HEK293 (cell line): ENCODE data around the gene ERP29.

Source experiments
- CTCF ChIA-PET: fragments of 350-600 bp; formaldehyde crosslinking; extraction: SDS; loops from one replicate; lab custom pipeline; 2021; ENCODE audit warnings: antibody characterized with exemption; lab: Yijun Ruan, JAX
- POLR2A ChIA-PET: fragments of 300-600 bp; formaldehyde crosslinking; extraction: SDS; loops from one replicate; lab custom pipeline; 2020; ENCODE audit warnings: antibody characterized with exemption, inconsistent platforms; lab: Yijun Ruan, JAX
- H3K27ac ChIP-seq: fragments of 200-500 bp; sonication (Bioruptor generic); 2 replicates; pipeline ENCODE4 v1.5.1; 2014; ENCODE audit warnings: low read depth, low read length, control low read depth, inconsistent platforms; ENCODE audit errors: extremely low read depth
- H3K36me3 ChIP-seq, 2 experiments: fragments of 200-500 bp in 1 of 2; sonication (Bioruptor generic) in 1 of 2; 1 replicate in 1 of 2; 2 replicates in 1 of 2; pipeline ENCODE4 v1.5.1; 2014 to 2017; ENCODE audit warnings: inconsistent platforms in 2 of 2, low read length in 2 of 2; ENCODE audit not compliant: control insufficient read depth in 2 of 2, insufficient read depth in 1 of 2
- H3K4me1 ChIP-seq: fragments of 200-500 bp; sonication (Bioruptor generic); 2 replicates; pipeline ENCODE4 v1.5.1; 2014; ENCODE audit warnings: mild to moderate bottlenecking, low read length, inconsistent platforms; ENCODE audit not compliant: control insufficient read depth, insufficient read depth
- H3K4me3 ChIP-seq: 2 replicates; pipeline ENCODE4 v1.5.1; 2011; ENCODE audit warnings: low read depth, mild to moderate bottlenecking, control low read depth, low read length, moderate library complexity
- H3K9me3 ChIP-seq: fragments of 200-500 bp; sonication (Bioruptor generic); 2 replicates; pipeline ENCODE4 v1.5.1; 2014; ENCODE audit warnings: low read depth, low read length, inconsistent platforms; ENCODE audit not compliant: control insufficient read depth, insufficient read depth
- AEBP2 ChIP-seq: fragments of 450-650 bp; formaldehyde crosslinking; IDR thresholded peaks from 2 replicates; pipeline ENCODE4 v1.5.1; 2016; ENCODE audit warnings: missing biosample characterization, missing genetic modification characterization, borderline replicate concordance
- ZBTB11 ChIP-seq: fragments of 450-650 bp; formaldehyde crosslinking; conservative IDR thresholded peaks from 2 replicates; pipeline ENCODE4 v1.5.1; 2016; ENCODE audit warnings: low read depth, missing biosample characterization, missing genetic modification characterization
- ZFP37 ChIP-seq: fragments of 450-650 bp; formaldehyde crosslinking; IDR thresholded peaks from 2 replicates; pipeline ENCODE4 v1.5.1; 2016; ENCODE audit warnings: missing biosample characterization, missing genetic modification characterization
- ZNF132 ChIP-seq: fragments of 450-650 bp; formaldehyde crosslinking; IDR thresholded peaks from 2 replicates; pipeline ENCODE4 v1.5.1; 2017; ENCODE audit warnings: missing biosample characterization, missing genetic modification characterization, borderline replicate concordance
- ZNF169 ChIP-seq: fragments of 450-650 bp; formaldehyde crosslinking; IDR thresholded peaks from 2 replicates; pipeline ENCODE4 v1.5.1; 2016; ENCODE audit warnings: missing biosample characterization, missing genetic modification characterization
- ZNF423 ChIP-seq: fragments of 450-650 bp; formaldehyde crosslinking; IDR thresholded peaks from 2 replicates; pipeline ENCODE4 v1.5.1; 2016; ENCODE audit warnings: missing biosample characterization, missing genetic modification characterization
- ZNF449 ChIP-seq: fragments of 450-650 bp; formaldehyde crosslinking; IDR thresholded peaks from 2 replicates; pipeline ENCODE4 v1.5.1; 2017; ENCODE audit warnings: missing biosample characterization, mild to moderate bottlenecking, missing genetic modification characterization, moderate library complexity
- ZNF48 ChIP-seq: fragments of 450-650 bp; formaldehyde crosslinking; IDR thresholded peaks from 2 replicates; pipeline ENCODE4 v1.5.1; 2016; ENCODE audit warnings: missing biosample characterization, missing genetic modification characterization
- ZNF501 ChIP-seq: fragments of 450-650 bp; formaldehyde crosslinking; IDR thresholded peaks from 2 replicates; pipeline ENCODE4 v1.5.1; 2016; ENCODE audit warnings: missing biosample characterization, missing genetic modification characterization
- ZNF514 ChIP-seq: fragments of 450-650 bp; formaldehyde crosslinking; IDR thresholded peaks from 2 replicates; pipeline ENCODE4 v1.5.1; 2016; ENCODE audit warnings: missing biosample characterization, missing genetic modification characterization
- ZNF518A ChIP-seq: fragments of 450-650 bp; formaldehyde crosslinking; conservative IDR thresholded peaks from 2 replicates; pipeline ENCODE4 v1.5.1; 2016; ENCODE audit warnings: low read depth, missing biosample characterization, missing genetic modification characterization
- ZNF521 ChIP-seq: fragments of 450-650 bp; formaldehyde crosslinking; IDR thresholded peaks from 2 replicates; pipeline ENCODE4 v1.5.1; 2017; ENCODE audit warnings: missing biosample characterization, mild to moderate bottlenecking, missing genetic modification characterization
- ZNF529 ChIP-seq: fragments of 450-650 bp; formaldehyde crosslinking; IDR thresholded peaks from 2 replicates; pipeline ENCODE4 v1.5.1; 2017; ENCODE audit warnings: missing genetic modification characterization, missing biosample characterization; ENCODE audit not compliant: insufficient replicate concordance
- ZNF701 ChIP-seq: fragments of 450-650 bp; formaldehyde crosslinking; IDR thresholded peaks from 2 replicates; pipeline ENCODE4 v1.5.1; 2016; ENCODE audit warnings: missing biosample characterization, missing genetic modification characterization
- ZNF785 ChIP-seq: fragments of 450-650 bp; formaldehyde crosslinking; IDR thresholded peaks from 2 replicates; pipeline ENCODE4 v1.5.1; 2016; ENCODE audit warnings: missing biosample characterization, missing genetic modification characterization
- TF ChIP-seq, protein P1 (sequence below): fragments of 450-650 bp; formaldehyde crosslinking; optimal IDR thresholded peaks from 2 replicates; pipeline ENCODE3; 2016; ENCODE audit warnings: missing biosample characterization, mild to moderate bottlenecking, missing genetic modification characterization

The ERP29 gene

GRCh38 chr12:112010415-112011344 is 2.5 kb upstream of the ERP29 start (continued):
- no peak for TF ChIP-seq ZBTB11
- no peak for TF ChIP-seq ZNF48 (tag by site-specific recombination)

- H3K9me3 ChIP-seq: no peaks in the 10 kb centered on the region
- ChIA-PET CTCF (interaction anchor here (0.5 kb wide), 1 partner anchor 392 kb away, joined by 3 read pairs; no protein-coding TSS in a partner anchor), POLR2A (interaction anchor here (0.8 kb wide), 1 partner anchor 67 kb away, joined by 6 read pairs; no protein-coding TSS in a partner anchor)
- H3K27ac ChIP-seq: no peak overlapping the region
- TF ChIP-seq ZNF518A (no peak), ZNF529 (tag by site-specific recombination) (no peak), ZNF521 (tag by site-specific recombination) (no peak)
- H3K36me3 ChIP-seq: peaks cover 0 to 14% of the 10 kb centered on the region in 2 experiments
- peaks cover 5% of the 10 kb centered on the region; the same call in 1 of the 2 replicates for H3K4me1 ChIP-seq
- H3K4me3 ChIP-seq: no peak overlapping the region; the same call in 1 of the 2 replicates
Measured at GRCh38 chr12:112011685-112012084, 1.5 kb upstream of the ERP29 start.

DNA sequence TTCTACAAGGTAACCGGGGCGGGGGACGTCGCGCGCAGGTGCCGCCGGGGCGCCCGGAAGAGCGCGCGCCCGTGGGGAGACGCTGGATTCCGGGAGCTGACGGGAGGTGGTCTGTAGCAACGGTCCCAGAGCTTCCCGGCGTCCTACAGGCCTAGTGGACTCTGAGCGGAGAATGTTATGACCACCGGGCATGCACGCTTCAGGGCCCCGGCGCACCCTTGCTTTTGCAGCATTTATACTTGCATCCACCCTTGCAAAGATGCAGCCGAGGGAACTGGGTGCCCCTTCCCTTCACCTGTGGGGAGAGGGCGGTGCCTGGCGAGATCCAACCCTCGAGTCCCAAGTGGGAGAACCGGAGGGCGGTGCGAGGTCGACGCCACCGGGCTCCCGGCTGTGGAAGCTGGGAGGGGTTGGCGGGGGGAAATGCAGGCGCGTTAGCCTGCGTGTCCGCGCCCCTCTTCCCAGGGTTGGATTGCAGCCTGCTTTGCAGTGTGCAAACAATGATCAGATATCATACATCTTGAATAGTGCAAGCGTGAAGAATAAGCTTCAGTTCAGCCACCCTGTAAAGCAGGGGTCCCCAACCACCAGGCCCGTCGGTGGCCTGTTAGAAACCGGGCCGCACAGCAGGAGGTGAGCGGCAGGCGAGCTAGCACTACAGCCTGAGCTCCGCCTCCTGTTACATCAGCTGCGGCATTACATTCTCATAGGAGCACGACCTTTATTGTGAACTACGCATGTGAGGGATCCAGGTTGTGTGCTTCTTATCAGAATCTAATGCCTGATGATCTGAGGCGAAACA is 576 bp downstream of the ERP29 start:
- POLR2A ChIA-PET: interaction anchor here (0.6 to 2.4 kb wide), 22 partner anchors 8 to 404 kb away, joined by 3 to 19 read pairs (median 4); partner anchors contain the start of genes ACAD10, BRAP and NAA25
- peak overlapping the region; percentile 73 for H3K27ac ChIP-seq
- no peak for TF ChIP-seq ZFP37
- no peak; the same call in 1 of the 2 replicates for TF ChIP-seq ZNF423 (tag by site-specific recombination)
- no peak for TF ChIP-seq AEBP2 (tag by site-specific recombination)
- TF ChIP-seq ZNF785 (tag by site-specific recombination): no peak
- no peak for TF ChIP-seq ZNF132 (tag by site-specific recombination)
- no peak for TF ChIP-seq ZNF701 (tag by site-specific recombination)
- TF ChIP-seq ZNF501 (tag by site-specific recombination): peak; percentile 39; the same call in 1 of the 2 replicates
- no peak for TF ChIP-seq ZNF449 (tag by site-specific recombination)
- no peak for TF ChIP-seq ZNF514 (tag by site-specific recombination)
- TF ChIP-seq, protein P1, sequence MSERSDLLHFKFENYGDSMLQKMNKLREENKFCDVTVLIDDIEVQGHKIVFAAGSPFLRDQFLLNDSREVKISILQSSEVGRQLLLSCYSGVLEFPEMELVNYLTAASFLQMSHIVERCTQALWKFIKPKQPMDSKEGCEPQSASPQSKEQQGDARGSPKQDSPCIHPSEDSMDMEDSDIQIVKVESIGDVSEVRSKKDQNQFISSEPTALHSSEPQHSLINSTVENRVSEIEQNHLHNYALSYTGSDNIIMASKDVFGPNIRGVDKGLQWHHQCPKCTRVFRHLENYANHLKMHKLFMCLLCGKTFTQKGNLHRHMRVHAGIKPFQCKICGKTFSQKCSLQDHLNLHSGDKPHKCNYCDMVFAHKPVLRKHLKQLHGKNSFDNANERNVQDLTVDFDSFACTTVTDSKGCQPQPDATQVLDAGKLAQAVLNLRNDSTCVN (tag by site-specific recombination): peak; percentile 27
- TF ChIP-seq ZNF169: no peak

More for the DNA sequence above, 576 bp downstream of the ERP29 start:
- Histone ChIP-seq H3K4me1 (peaks cover 5% of the 10 kb centered on the region; the same call in 1 of the 2 replicates), H3K9me3 (no peaks in the 10 kb centered on the region), H3K36me3 (peaks cover 0 to 27% of the 10 kb centered on the region in 2 experiments), H3K4me3 (peak overlapping the region; percentile 97)
- CTCF ChIA-PET: interaction anchor here (0.5 to 1.5 kb wide), 11 partner anchors 9 to 1448 kb away, joined by 3 to 10 read pairs (median 3); no protein-coding TSS in a partner anchor
